A549 (cell line): ENCODE measurements around the gene SHH. TPM values are rescaled to one million over a fixed set of nuclear protein-coding genes. Genes with fewer than 3 reads are reported as not detected.

Experiments used
- ATAC-seq, 2 experiments: fragments of 200-7000 bp in 1 of 2; fragments of >200 bp in 1 of 2; cut with Nextera tagmentation in 1 of 2; cut with Tn5 transposase in 1 of 2; 3 replicates each; pipeline versions ENCODE4 v1.8.0 to v1.9.1; 2018 to 2020; ENCODE audit warnings: mild to moderate bottlenecking in 1 of 2, moderate library complexity in 1 of 2
- CTCF ChIA-PET: fragments of 300-600 bp; sonication (Branson Sonifier 250); formaldehyde crosslinking; extraction: SDS; loops from one replicate; lab custom pipeline; 2021; ENCODE audit warnings: antibody characterized with exemption, inconsistent platforms; lab: Yijun Ruan, JAX
- POLR2A ChIA-PET: fragments of 350-600 bp; formaldehyde crosslinking; extraction: SDS; loops from one replicate; lab custom pipeline; 2021; ENCODE audit warnings: antibody characterized with exemption, inconsistent platforms; lab: Yijun Ruan, JAX
- DNase-seq, 2 experiments: peaks; one replicate each; pipeline versions ENCODE4 v3.0.0 to v3.0.0-alpha.2; 2011 to 2016; ENCODE audit warnings: low read depth in 1 of 2, low spot score in 1 of 2
- FAIRE-seq: peaks from 2 replicates; lab custom pipeline; 2011; peaks lifted over from hg19 to GRCh38; lab: Jason Lieb, UNC
- H3K27ac ChIP-seq, 2 experiments: fragments of >200 bp; sonication (Bioruptor Twin); formaldehyde crosslinking; 3 replicates each; pipeline ENCODE4 v1.5.1; 2016 to 2017
- H3K4me1 ChIP-seq: fragments of >200 bp; sonication (Bioruptor Twin); formaldehyde crosslinking; 3 replicates; pipeline ENCODE4 v1.6.1; 2016
- H3K4me2 ChIP-seq: fragments of >200 bp; sonication (Bioruptor Twin); formaldehyde crosslinking; 3 replicates; pipeline ENCODE4 v1.6.1; 2016
- H3K4me3 ChIP-seq: fragments of >200 bp; sonication (Bioruptor Twin); formaldehyde crosslinking; 3 replicates; pipeline ENCODE4 v1.5.1; 2016
- H3K9me3 ChIP-seq: fragments of >200 bp; sonication (Bioruptor Twin); formaldehyde crosslinking; 3 replicates; pipeline ENCODE4 v1.6.1; 2016
- CHD2 ChIP-seq: fragments of 150-350 bp; IDR thresholded peaks from 2 replicates; pipeline ENCODE4 v1.6.1; 2014; ENCODE audit warnings: low read length; ENCODE audit not compliant: partially characterized antibody
- CHD4 ChIP-seq: fragments of 200-600 bp; sonication (generic); IDR thresholded peaks from 2 replicates; pipeline ENCODE4 v1.6.1; 2016; ENCODE audit warnings: antibody characterized with exemption, mild to moderate bottlenecking, borderline replicate concordance
- EHF ChIP-seq: fragments of 250-450 bp; sonication (Bioruptor Pico); IDR thresholded peaks from 2 replicates; pipeline ENCODE4 v1.5.0; 2020; ENCODE audit warnings: mild to moderate bottlenecking
- EP300 ChIP-seq, 2 experiments: fragments of >200 bp; sonication (Bioruptor Twin); formaldehyde crosslinking; IDR thresholded peaks; 2 replicates in 1 of 2; 3 replicates in 1 of 2; pipeline ENCODE4 v1.6.1; 2016 to 2017
- ESRRA ChIP-seq: fragments of 150-350 bp; IDR thresholded peaks from 2 replicates; pipeline ENCODE4 v1.6.1; 2014; ENCODE audit warnings: mild to moderate bottlenecking, low read length, borderline replicate concordance
- FOXS1 ChIP-seq: fragments of 250-450 bp; sonication (Bioruptor Pico); IDR thresholded peaks from 2 replicates; pipeline ENCODE4 v1.5.0; 2020; ENCODE audit warnings: mild to moderate bottlenecking, moderate library complexity
- GATA3 ChIP-seq: IDR thresholded peaks from 2 replicates; pipeline ENCODE4 v1.6.1; 2012; ENCODE audit warnings: borderline replicate concordance
- HOXB13 ChIP-seq: fragments of 250-450 bp; sonication (Bioruptor Pico); IDR thresholded peaks from 2 replicates; pipeline ENCODE4 v1.5.0; 2020; ENCODE audit warnings: low read depth, mild to moderate bottlenecking, moderate library complexity
- HOXB5 ChIP-seq: fragments of 250-450 bp; sonication (Bioruptor Pico); IDR thresholded peaks from 2 replicates; pipeline ENCODE4 v1.5.0; 2020; ENCODE audit warnings: mild to moderate bottlenecking, moderate library complexity
- JUN ChIP-seq, 2 experiments: fragments of >200 bp; sonication (Bioruptor Twin); formaldehyde crosslinking; IDR thresholded peaks; 2 replicates in 1 of 2; 3 replicates in 1 of 2; pipeline ENCODE4 v1.6.1; 2016 to 2017
- KDM1A ChIP-seq: fragments of 200-600 bp; sonication (generic); IDR thresholded peaks from 2 replicates; pipeline ENCODE4 v1.6.1; 2016; ENCODE audit warnings: low read depth, mild to moderate bottlenecking
- KDM5A ChIP-seq: fragments of 200-600 bp; sonication (generic); IDR thresholded peaks from 2 replicates; pipeline ENCODE4 v1.6.1; 2016; ENCODE audit warnings: antibody characterized with exemption, mild to moderate bottlenecking
- MAFK ChIP-seq: fragments of 450-650 bp; IDR thresholded peaks from 2 replicates; pipeline ENCODE4 v1.6.1; 2014; ENCODE audit not compliant: partially characterized antibody
- MAX ChIP-seq: IDR thresholded peaks from 2 replicates; pipeline ENCODE4 v1.6.1; 2012
- MYC ChIP-seq: IDR thresholded peaks from 2 replicates; pipeline ENCODE4 v1.6.1; 2012; ENCODE audit warnings: mild to moderate bottlenecking, inconsistent platforms, low read length, improper control_type of control experiment, borderline replicate concordance
- RCOR1 ChIP-seq: fragments of 150-350 bp; IDR thresholded peaks from 2 replicates; pipeline ENCODE4 v1.6.1; 2014; ENCODE audit warnings: antibody characterized with exemption, low read length, low read depth
- ZC3H11A ChIP-seq: fragments of 450-650 bp; IDR thresholded peaks from 2 replicates; pipeline ENCODE4 v1.6.1; 2014; ENCODE audit warnings: antibody characterized with exemption, mild to moderate bottlenecking
- ZSCAN20 ChIP-seq: fragments of 250-450 bp; sonication (Bioruptor Pico); IDR thresholded peaks from 2 replicates; pipeline ENCODE4 v1.8.0; 2022; ENCODE audit warnings: mild to moderate bottlenecking, moderate library complexity
- WGBS: methylation state at CpG from one replicate; pipeline ENCODE4 v1.1.6; 2017; ENCODE audit errors: missing lambda C conversion rate; 5-methylcytosine and 5-hydroxymethylcytosine counted together
- polyA plus RNA-seq, 4 experiments: library from polyadenylated mRNA; depleted of rRNA in 3 of 4; stranded (reverse); fragments of >200 nt; fragmentation: RNase III in 1 of 4; extraction: RNeasy Plus Mini Kit Qiagen cat#74134 plus additional on column Dnase treatment in 1 of 4; gene quantifications; 2 replicates in 3 of 4; 3 replicates in 1 of 4; pipeline ENCODE4 v1.2.3, GENCODE V29; 2011 to 2017
- TF ChIP-seq, protein P1 (sequence below): fragments of >200 bp; sonication (Bioruptor Twin); formaldehyde crosslinking; IDR thresholded peaks from 3 replicates; pipeline ENCODE4 v1.6.1; 2016
- TF ChIP-seq, protein P2 (sequence below): IDR thresholded peaks from 2 replicates; pipeline ENCODE4 v1.6.1; 2012; ENCODE audit warnings: low read depth, borderline replicate concordance
- TF ChIP-seq, protein P3 (sequence below): fragments of 250-450 bp; sonication (Bioruptor Pico); IDR thresholded peaks from 2 replicates; pipeline ENCODE4 v1.5.0; 2021; ENCODE audit warnings: mild to moderate bottlenecking, moderate library complexity, borderline replicate concordance
- TF ChIP-seq, protein P4 (sequence below): fragments of 150-350 bp; IDR thresholded peaks from 2 replicates; pipeline ENCODE4 v1.6.1; 2014; ENCODE audit warnings: low read depth, mild to moderate bottlenecking, low read length
- TF ChIP-seq, protein P5 (sequence below): fragments of >200 bp; sonication (Bioruptor Twin); formaldehyde crosslinking; IDR thresholded peaks from 3 replicates; pipeline ENCODE4 v1.5.1; 2016

Gene SHH
- polyA plus RNA-seq, 2 of the 4 experiments (the other 2 are of a cell fraction) = 0.84 to 1.2 TPM

DNA sequence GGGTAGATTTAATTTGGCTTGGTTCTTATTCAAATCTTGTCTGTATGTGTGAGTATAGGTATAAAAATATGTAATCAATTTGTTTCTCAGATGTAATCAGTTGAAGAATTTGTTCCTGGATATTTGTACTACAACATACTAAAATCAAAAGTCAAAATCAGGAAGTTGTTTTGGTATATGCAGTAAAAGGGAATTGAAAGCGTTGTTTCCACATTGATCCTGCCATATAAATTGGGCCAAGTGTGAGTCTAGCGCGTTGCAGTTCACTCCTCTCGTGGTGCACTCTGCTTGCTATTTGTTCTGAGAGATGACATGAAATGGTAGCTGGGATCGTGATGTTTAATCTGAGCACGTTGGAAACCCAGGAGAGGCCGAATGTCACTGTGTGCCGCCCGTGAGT lies 55.9 kb downstream of the SHH start:
- ATAC-seq (no peak), DNase-seq (no peak), FAIRE-seq (no peak)
- H3K4me2 ChIP-seq = no peak overlapping the region
- ChIA-PET POLR2A (no interaction called here), CTCF (interaction anchor here (0.7 to 2.8 kb wide), 2 partner anchors 157 to 384 kb away, joined by 3 to 15 read pairs; no protein-coding TSS in a partner anchor)
- H3K4me3 ChIP-seq = no peak overlapping the region
- no peak for TF ChIP-seq KDM1A
- no peak for TF ChIP-seq MAX
- TF ChIP-seq JUN (IDR thresholded peaks at IDR 0.05) = no peak
- no peak for TF ChIP-seq MYC
- no peak for TF ChIP-seq HOXB13 (CRISPR knock-in tag)
- TF ChIP-seq ESRRA = no peak
- TF ChIP-seq FOXS1 (CRISPR knock-in tag) = no peak
- TF ChIP-seq EHF (CRISPR knock-in tag) = no peak
- TF ChIP-seq ZSCAN20 = no peak
- TF ChIP-seq GATA3 = no peak
- TF ChIP-seq ZC3H11A = no peak
- TF ChIP-seq, protein P1, sequence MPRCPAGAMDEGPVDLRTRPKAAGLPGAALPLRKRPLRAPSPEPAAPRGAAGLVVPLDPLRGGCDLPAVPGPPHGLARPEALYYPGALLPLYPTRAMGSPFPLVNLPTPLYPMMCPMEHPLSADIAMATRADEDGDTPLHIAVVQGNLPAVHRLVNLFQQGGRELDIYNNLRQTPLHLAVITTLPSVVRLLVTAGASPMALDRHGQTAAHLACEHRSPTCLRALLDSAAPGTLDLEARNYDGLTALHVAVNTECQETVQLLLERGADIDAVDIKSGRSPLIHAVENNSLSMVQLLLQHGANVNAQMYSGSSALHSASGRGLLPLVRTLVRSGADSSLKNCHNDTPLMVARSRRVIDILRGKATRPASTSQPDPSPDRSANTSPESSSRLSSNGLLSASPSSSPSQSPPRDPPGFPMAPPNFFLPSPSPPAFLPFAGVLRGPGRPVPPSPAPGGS = no peak
- TF ChIP-seq, protein P2, sequence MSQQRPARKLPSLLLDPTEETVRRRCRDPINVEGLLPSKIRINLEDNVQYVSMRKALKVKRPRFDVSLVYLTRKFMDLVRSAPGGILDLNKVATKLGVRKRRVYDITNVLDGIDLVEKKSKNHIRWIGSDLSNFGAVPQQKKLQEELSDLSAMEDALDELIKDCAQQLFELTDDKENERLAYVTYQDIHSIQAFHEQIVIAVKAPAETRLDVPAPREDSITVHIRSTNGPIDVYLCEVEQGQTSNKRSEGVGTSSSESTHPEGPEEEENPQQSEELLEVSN = no peak
- no peak for TF ChIP-seq HOXB5 (CRISPR knock-in tag)
- no peak for TF ChIP-seq KDM5A
- TF ChIP-seq, protein P3, sequence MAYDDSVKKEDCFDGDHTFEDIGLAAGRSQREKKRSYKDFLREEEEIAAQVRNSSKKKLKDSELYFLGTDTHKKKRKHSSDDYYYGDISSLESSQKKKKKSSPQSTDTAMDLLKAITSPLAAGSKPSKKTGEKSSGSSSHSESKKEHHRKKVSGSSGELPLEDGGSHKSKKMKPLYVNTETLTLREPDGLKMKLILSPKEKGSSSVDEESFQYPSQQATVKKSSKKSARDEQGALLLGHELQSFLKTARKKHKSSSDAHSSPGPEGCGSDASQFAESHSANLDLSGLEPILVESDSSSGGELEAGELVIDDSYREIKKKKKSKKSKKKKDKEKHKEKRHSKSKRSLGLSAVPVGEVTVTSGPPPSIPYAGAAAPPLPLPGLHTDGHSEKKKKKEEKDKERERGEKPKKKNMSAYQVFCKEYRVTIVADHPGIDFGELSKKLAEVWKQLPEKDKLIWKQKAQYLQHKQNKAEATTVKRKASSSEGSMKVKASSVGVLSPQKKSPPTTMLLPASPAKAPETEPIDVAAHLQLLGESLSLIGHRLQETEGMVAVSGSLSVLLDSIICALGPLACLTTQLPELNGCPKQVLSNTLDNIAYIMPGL (CRISPR knock-in tag) = no peak
- TF ChIP-seq CHD4 = no peak
- H3K4me1 ChIP-seq = no peaks in the 10 kb centered on the region
- WGBS = 98% methylated on average over 9 of the region's 9 CpGs
- H3K9me3 ChIP-seq = no peaks in the 10 kb centered on the region
- no peak overlapping the region for H3K27ac ChIP-seq

- 100% methylated on average over 3 of the region's 3 CpGs for WGBS
Observed at GRCh38 chr7:155755026-155755425, 57.2 kb downstream of the SHH start.

More at GRCh38 chr7:155755026-155755425, 57.2 kb downstream of the SHH start:
- DNase-seq (no peak), ATAC-seq (no peak), FAIRE-seq (no peak)
- Histone ChIP-seq H3K9me3 (no peaks in the 10 kb centered on the region), H3K27ac (no peak overlapping the region), H3K4me3 (no peak overlapping the region), H3K4me2 (no peak overlapping the region), H3K4me1 (no peaks in the 10 kb centered on the region; the same call in 2 of the 3 replicates)
- CTCF ChIA-PET = interaction anchor here (1.1 to 1.5 kb wide), 2 partner anchors 156 to 342 kb away, joined by 3 to 4 read pairs; no protein-coding TSS in a partner anchor
- POLR2A ChIA-PET = no interaction called here
- TF ChIP-seq MAFK (no peak), MYC (no peak), ZSCAN20 (no peak), JUN (IDR thresholded peaks at IDR 0.05) (no peak), EP300 (IDR thresholded peaks at IDR 0.05) (no peak), RCOR1 (no peak), CHD2 (no peak)
- TF ChIP-seq, protein P4, sequence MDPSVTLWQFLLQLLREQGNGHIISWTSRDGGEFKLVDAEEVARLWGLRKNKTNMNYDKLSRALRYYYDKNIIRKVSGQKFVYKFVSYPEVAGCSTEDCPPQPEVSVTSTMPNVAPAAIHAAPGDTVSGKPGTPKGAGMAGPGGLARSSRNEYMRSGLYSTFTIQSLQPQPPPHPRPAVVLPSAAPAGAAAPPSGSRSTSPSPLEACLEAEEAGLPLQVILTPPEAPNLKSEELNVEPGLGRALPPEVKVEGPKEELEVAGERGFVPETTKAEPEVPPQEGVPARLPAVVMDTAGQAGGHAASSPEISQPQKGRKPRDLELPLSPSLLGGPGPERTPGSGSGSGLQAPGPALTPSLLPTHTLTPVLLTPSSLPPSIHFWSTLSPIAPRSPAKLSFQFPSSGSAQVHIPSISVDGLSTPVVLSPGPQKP = no peak
- TF ChIP-seq, protein P5, sequence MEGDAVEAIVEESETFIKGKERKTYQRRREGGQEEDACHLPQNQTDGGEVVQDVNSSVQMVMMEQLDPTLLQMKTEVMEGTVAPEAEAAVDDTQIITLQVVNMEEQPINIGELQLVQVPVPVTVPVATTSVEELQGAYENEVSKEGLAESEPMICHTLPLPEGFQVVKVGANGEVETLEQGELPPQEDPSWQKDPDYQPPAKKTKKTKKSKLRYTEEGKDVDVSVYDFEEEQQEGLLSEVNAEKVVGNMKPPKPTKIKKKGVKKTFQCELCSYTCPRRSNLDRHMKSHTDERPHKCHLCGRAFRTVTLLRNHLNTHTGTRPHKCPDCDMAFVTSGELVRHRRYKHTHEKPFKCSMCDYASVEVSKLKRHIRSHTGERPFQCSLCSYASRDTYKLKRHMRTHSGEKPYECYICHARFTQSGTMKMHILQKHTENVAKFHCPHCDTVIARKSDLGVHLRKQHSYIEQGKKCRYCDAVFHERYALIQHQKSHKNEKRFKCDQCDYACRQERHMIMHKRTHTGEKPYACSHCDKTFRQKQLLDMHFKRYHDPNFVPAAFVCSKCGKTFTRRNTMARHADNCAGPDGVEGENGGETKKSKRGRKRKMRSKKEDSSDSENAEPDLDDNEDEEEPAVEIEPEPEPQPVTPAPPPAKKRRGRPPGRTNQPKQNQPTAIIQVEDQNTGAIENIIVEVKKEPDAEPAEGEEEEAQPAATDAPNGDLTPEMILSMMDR = no peak
